IPS DF 6.9 (cell line): ENCODE measurements around the gene FGD2.

Experiments
- DNase-seq: peaks from one replicate; pipeline ENCODE4 v3.0.0-alpha.2; 2013; ENCODE audit warnings: low read depth, low spot score
- H3K27ac ChIP-seq: one replicate; pipeline ENCODE4 v1.5.1; 2013; ENCODE audit warnings: low read length, control low read depth
- H3K27me3 ChIP-seq: 2 replicates; pipeline ENCODE4 v1.6.1; 2013; ENCODE audit warnings: mild to moderate bottlenecking, low read length; ENCODE audit not compliant: control insufficient read depth, insufficient read depth
- H3K36me3 ChIP-seq: 2 replicates; pipeline ENCODE4 v1.6.1; 2013; ENCODE audit warnings: low read length; ENCODE audit not compliant: control insufficient read depth, insufficient read depth
- H3K4me1 ChIP-seq: 2 replicates; pipeline ENCODE4 v1.6.1; 2013; ENCODE audit warnings: low read length; ENCODE audit not compliant: control insufficient read depth, insufficient read depth
- H3K4me3 ChIP-seq: 2 replicates; pipeline ENCODE4 v1.5.1; 2013; ENCODE audit warnings: mild to moderate bottlenecking, low read length
- H3K9me3 ChIP-seq: 2 replicates; pipeline ENCODE4 v1.6.1; 2013; ENCODE audit warnings: low read length, inconsistent platforms; ENCODE audit not compliant: control insufficient read depth, insufficient read depth
- WGBS: extraction: QIAGEN DNeasy Blood & Tissue Kit; methylation state at CpG from one replicate; pipeline ENCODE4 v1.1.7; 2013; ENCODE audit warnings: mixed read lengths, missing lambda C conversion rate; ENCODE audit not compliant: insufficient read length, insufficient coverage; 5-methylcytosine and 5-hydroxymethylcytosine counted together

FGD2 gene

GRCh38 chr6:37005061-37005810 is at the start of gene FGD2:
Gene FGD2, plus strand, starts transcription at chr6:37005655. Its CDS starts 163 bp downstream, at chr6:37005818.
- Histone ChIP-seq H3K27ac (no peak within 1 kb of the TSS), H3K27me3 (no peaks in the 10 kb centered on the region), H3K4me3 (no peak within 1 kb of the TSS), H3K9me3 (no peaks in the 10 kb centered on the region), H3K36me3 (no peaks in the 10 kb centered on the region), H3K4me1 (no peaks in the 10 kb centered on the region; the same call in 1 of the 2 replicates)
- no peak for DNase-seq
- WGBS, result no CpG with 5 or more reads among the region's 14 CpGs

GRCh38 chr6:36955671-36956445 is 49.6 kb upstream of the FGD2 start:
- no peak overlapping the region for H3K27ac ChIP-seq
- DNase-seq, result no peak

GRCh38 chr6:36956446-36956820 is 49.0 kb upstream of the FGD2 start:
- H3K4me1 ChIP-seq, result no peaks in the 10 kb centered on the region
- no peaks in the 10 kb centered on the region for H3K36me3 ChIP-seq

More at GRCh38 chr6:36955671-36956445, 49.6 kb upstream of the FGD2 start:
- H3K4me1 ChIP-seq, result no peaks in the 10 kb centered on the region
- no peaks in the 10 kb centered on the region for H3K27me3 ChIP-seq
- H3K9me3 ChIP-seq, result no peaks in the 10 kb centered on the region
- WGBS, result no CpG with 5 or more reads among the region's 9 CpGs
- H3K36me3 ChIP-seq, result no peaks in the 10 kb centered on the region
- no peak overlapping the region for H3K4me3 ChIP-seq

GRCh38 chr6:36957773-36958271 is 47.6 kb upstream of the FGD2 start:
- Histone ChIP-seq H3K36me3 (no peaks in the 10 kb centered on the region), H3K27ac (no peak overlapping the region), H3K9me3 (no peaks in the 10 kb centered on the region), H3K4me1 (no peaks in the 10 kb centered on the region; the same call in 1 of the 2 replicates), H3K4me3 (no peak overlapping the region), H3K27me3 (no peaks in the 10 kb centered on the region)
- no CpG with 5 or more reads among the region's 9 CpGs for WGBS
- no peak for DNase-seq

More at GRCh38 chr6:36956446-36956820, 49.0 kb upstream of the FGD2 start:
- no peak overlapping the region for H3K27ac ChIP-seq
- DNase-seq, result no peak
- no peak overlapping the region for H3K4me3 ChIP-seq
- H3K27me3 ChIP-seq, result no peaks in the 10 kb centered on the region
- H3K9me3 ChIP-seq, result no peaks in the 10 kb centered on the region

GRCh38 chr6:36958775-36959554 is 46.5 kb upstream of the FGD2 start:
- no peak for DNase-seq
- H3K27ac ChIP-seq, result no peak overlapping the region
- H3K36me3 ChIP-seq, result no peaks in the 10 kb centered on the region
- H3K4me1 ChIP-seq, result peaks cover 4% of the 10 kb centered on the region
- no CpG with 5 or more reads among the region's 44 CpGs for WGBS
- no peak overlapping the region for H3K4me3 ChIP-seq
- H3K27me3 ChIP-seq, result no peaks in the 10 kb centered on the region
- H3K9me3 ChIP-seq, result no peaks in the 10 kb centered on the region

- Histone ChIP-seq H3K36me3 (no peaks in the 10 kb centered on the region), H3K9me3 (no peaks in the 10 kb centered on the region), H3K4me3 (no peak overlapping the region), H3K4me1 (peaks cover 4% of the 10 kb centered on the region), H3K27ac (no peak overlapping the region), H3K27me3 (no peaks in the 10 kb centered on the region)
- no peak for DNase-seq
- no CpG with 5 or more reads among the region's 17 CpGs for WGBS
These were observed 45.8 kb upstream of the FGD2 start for GRCh38 chr6:36959555-36960250.

- Histone ChIP-seq H3K36me3 (no peaks in the 10 kb centered on the region), H3K4me3 (no peak overlapping the region), H3K27ac (no peak overlapping the region)
These were observed 43.7 kb upstream of the FGD2 start for GRCh38 chr6:36961441-36962435.

GRCh38 chr6:36962874-36963273 is 42.6 kb upstream of the FGD2 start:
- peaks cover 4% of the 10 kb centered on the region; the same call in 1 of the 2 replicates for H3K36me3 ChIP-seq
- peak; percentile 85 for DNase-seq
- H3K27me3 ChIP-seq, result no peaks in the 10 kb centered on the region
- H3K9me3 ChIP-seq, result no peaks in the 10 kb centered on the region
- H3K4me1 ChIP-seq, result peaks cover 4% of the 10 kb centered on the region
- H3K27ac ChIP-seq, result no peak overlapping the region
- WGBS, result no CpG with 5 or more reads among the region's 12 CpGs
- H3K4me3 ChIP-seq, result no peak overlapping the region

More at GRCh38 chr6:36961441-36962435, 43.7 kb upstream of the FGD2 start:
- Histone ChIP-seq H3K4me1 (peaks cover 4% of the 10 kb centered on the region), H3K9me3 (no peaks in the 10 kb centered on the region), H3K27me3 (no peaks in the 10 kb centered on the region)
- DNase-seq, result no peak
- no CpG with 5 or more reads among the region's 40 CpGs for WGBS
